K562 (cell line): ENCODE measurements around the gene FMNL2. TPM values are rescaled to one million over a fixed set of nuclear protein-coding genes. Genes with fewer than 3 reads are reported as not detected.

Experiments used
- ATAC-seq: fragments of 200-7000 bp; cut with Tn5 transposase; 3 replicates; pipeline ENCODE4 v1.9.1; 2020; ENCODE audit warnings: moderate library complexity
- BruUV-seq: library from RNA; stranded (reverse); fragments of 400-500 nt; replicated peaks from 2 replicates; lab custom pipeline; 2021; lab: Mats Ljungman, UMichigan
- CTCF ChIA-PET: fragments of 300-600 bp; formaldehyde crosslinking; extraction: SDS; loops from one replicate; lab custom pipeline; 2021; ENCODE audit warnings: low intra/inter-chr PET ratio; lab: Yijun Ruan, JAX
- POLR2A ChIA-PET: fragments of 300-600, 350-650 bp; sonication (Branson Sonifier 250); formaldehyde crosslinking; extraction: SDS; loops from one replicate; lab custom pipeline; 2021; ENCODE audit warnings: antibody characterized with exemption, inconsistent platforms; lab: Yijun Ruan, JAX
- DNase-seq, 4 experiments: peaks; one replicate each; pipeline versions ENCODE4 v3.0.0 to v3.0.0-alpha.2; 2011 to 2018; ENCODE audit warnings: low spot score in 3 of 4, mixed read lengths in 3 of 4; ENCODE audit errors: extremely low read depth in 1 of 4
- FAIRE-seq: peaks from 2 replicates; lab custom pipeline; 2011; peaks lifted over from hg19 to GRCh38; lab: Jason Lieb, UNC
- H2AFZ ChIP-seq: 2 replicates; pipeline ENCODE4 v1.6.0; 2011; ENCODE audit warnings: low read depth, low read length, control low read depth, inconsistent platforms
- H3K27ac ChIP-seq: fragments of 200-600 bp; 3 replicates; pipeline ENCODE4 v1.8.0; 2011; ENCODE audit warnings: low read depth, mild to moderate bottlenecking, control low read depth, inconsistent platforms, low read length, moderate library complexity, mixed read lengths; ENCODE audit errors: extremely low read depth
- H3K27me3 ChIP-seq, 2 experiments: fragments of 300-600 bp in 1 of 2; 2 replicates in 1 of 2; 3 replicates in 1 of 2; pipeline versions ENCODE4 v1.6.0 to v1.8.0; 2011; ENCODE audit warnings: inconsistent platforms in 2 of 2, low read length in 2 of 2, mild to moderate bottlenecking in 1 of 2, mixed read lengths in 1 of 2, moderate library complexity in 1 of 2; ENCODE audit not compliant: control insufficient read depth in 2 of 2, insufficient read depth in 2 of 2
- H3K36me3 ChIP-seq: fragments of 300-600 bp; 3 replicates; pipeline ENCODE4 v1.8.0; 2011; ENCODE audit warnings: mild to moderate bottlenecking, low read length, inconsistent platforms; ENCODE audit not compliant: control insufficient read depth, insufficient read depth
- H3K4me1 ChIP-seq, 2 experiments: fragments of 200-600 bp in 1 of 2; replicated peaks in 1 of 2; 2 replicates in 1 of 2; 3 replicates in 1 of 2; pipeline versions ENCODE4 v1.5.1 to v1.8.0; 2011; ENCODE audit warnings: inconsistent platforms in 2 of 2, low read length in 2 of 2, mild to moderate bottlenecking in 1 of 2, mixed read lengths in 1 of 2, moderate library complexity in 1 of 2; ENCODE audit not compliant: control insufficient read depth in 2 of 2, insufficient read depth in 2 of 2
- H3K4me2 ChIP-seq: 2 replicates; pipeline ENCODE4 v1.6.1; 2011; ENCODE audit warnings: low read length, control low read depth, inconsistent platforms, mixed read lengths; ENCODE audit not compliant: insufficient read depth
- H3K4me3 ChIP-seq: fragments of 200-600 bp; sonication (generic), shearing (Covaris generic); 2 replicates; pipeline ENCODE4 v1.5.1; 2016; ENCODE audit warnings: control low read depth, inconsistent platforms
- H3K79me2 ChIP-seq: fragments of 200-600 bp; 3 replicates; pipeline ENCODE4 v1.8.0; 2011; ENCODE audit warnings: low read length, inconsistent platforms; ENCODE audit not compliant: control insufficient read depth, insufficient read depth
- H3K9ac ChIP-seq, 2 experiments: 2 replicates each; pipeline versions ENCODE4 v1.6.0 to v1.6.1; 2011; ENCODE audit warnings: low read depth in 2 of 2, low read length in 2 of 2, control low read depth in 1 of 2, inconsistent platforms in 1 of 2, mild to moderate bottlenecking in 1 of 2, mixed read lengths in 1 of 2; ENCODE audit not compliant: insufficient read depth in 1 of 2
- H3K9me1 ChIP-seq: one replicate; pipeline ENCODE4 v1.6.0; 2011; ENCODE audit warnings: inconsistent platforms, mild to moderate bottlenecking, low read length, moderate library complexity; ENCODE audit not compliant: control insufficient read depth, insufficient read depth
- H3K9me3 ChIP-seq: replicated peaks from 2 replicates; pipeline ENCODE4 v1.5.1; 2011; ENCODE audit warnings: low read depth, low read length, inconsistent platforms; ENCODE audit not compliant: control insufficient read depth, insufficient read depth
- H4K20me1 ChIP-seq: replicated peaks from 2 replicates; pipeline ENCODE4 v1.6.1; 2011; ENCODE audit warnings: low read length, inconsistent platforms, mixed read lengths; ENCODE audit not compliant: control insufficient read depth, insufficient read depth
- CREBBP ChIP-seq: IDR thresholded peaks from one replicate; pipeline ENCODE4 v1.6.1; 2012; ENCODE audit warnings: low read depth, mild to moderate bottlenecking, control low read depth, inconsistent platforms, low read length
- FOXM1 ChIP-seq, 2 experiments: fragments of 450-650 bp in 1 of 2; sonication (generic) in 1 of 2; formaldehyde crosslinking in 1 of 2; IDR thresholded peaks; 2 replicates each; pipeline versions ENCODE4 v1.6.1 to v1.9.0; 2017 to 2022; ENCODE audit warnings: low read depth in 2 of 2, mild to moderate bottlenecking in 2 of 2, missing genetic modification reagents in 1 of 2, moderate library complexity in 1 of 2
- HDAC3 ChIP-seq: fragments of 450-650 bp; IDR thresholded peaks from 2 replicates; pipeline ENCODE4 v1.6.1; 2018; ENCODE audit warnings: borderline replicate concordance, mild to moderate bottlenecking, moderate library complexity; ENCODE audit not compliant: partially characterized antibody
- HINFP ChIP-seq: fragments of 450-650 bp; conservative IDR thresholded peaks from 2 replicates; pipeline ENCODE4 v1.6.1; 2016; ENCODE audit warnings: missing genetic modification characterization, low read depth, mild to moderate bottlenecking, control low read depth, missing compliant biosample characterization
- KHSRP ChIP-seq: fragments of 450-650 bp; IDR thresholded peaks from 2 replicates; pipeline ENCODE4 v1.6.1; 2017
- MAFK ChIP-seq: IDR thresholded peaks from 2 replicates; pipeline ENCODE4 v1.6.1; 2011; ENCODE audit warnings: low read length, improper control_type of control experiment
- MBD1 ChIP-seq: fragments of 250-450 bp; sonication (Bioruptor Pico); IDR thresholded peaks from 2 replicates; pipeline ENCODE4 v1.8.0; 2022; ENCODE audit warnings: inconsistent platforms
- MECOM ChIP-seq: fragments of 250-450 bp; sonication (Bioruptor Pico); IDR thresholded peaks from 2 replicates; pipeline ENCODE4 v1.8.0; 2022; ENCODE audit warnings: inconsistent platforms
- XRCC4 ChIP-seq: IDR thresholded peaks from one replicate; pipeline ENCODE4 v1.6.1; 2011; ENCODE audit not compliant: insufficient read depth, insufficient read length; ENCODE audit errors: extremely low read depth
- ZBTB49 ChIP-seq: sonication (generic); formaldehyde crosslinking; IDR thresholded peaks from 2 replicates; pipeline ENCODE4 v1.8.0; 2022; ENCODE audit warnings: missing genetic modification reagents, mild to moderate bottlenecking, borderline replicate concordance
- WGBS: fragments of 100-300 bp; shearing (Covaris generic); methylation state at CpG from one replicate; pipeline ENCODE4 v1.1.6; 2016; ENCODE audit warnings: low coverage, mixed read lengths; ENCODE audit not compliant: insufficient coverage; ENCODE audit errors: missing lambda C conversion rate; 5-methylcytosine and 5-hydroxymethylcytosine counted together
- in situ Hi-C: fragments of 300-500 bp; cut with MboI; formaldehyde crosslinking; loops from 4 replicates; pipeline ENCODE4 v1.15.0; 2018; ENCODE audit warnings: inconsistent platforms, mixed read lengths
- intact Hi-C: fragments of 100-400 bp; cut with micrococcal nuclease; formaldehyde crosslinking; loops from 2 replicates; pipeline ENCODE4 v1.14.2; 2022
- polyA plus RNA-seq, 8 experiments: library from polyadenylated mRNA; depleted of rRNA in 4 of 8; stranded (reverse) in 5 of 8; unstranded in 3 of 8; fragments of >200 nt; fragmentation: Nextera tagmentation in 2 of 8; fragmentation: Illumina TruSeq in 1 of 8; extraction: Ambion mirVana in 2 of 8; extraction: Trizol in 1 of 8; gene quantifications; 2 replicates each; pipeline versions ENCODE4 v1.2.1 to v1.2.3, GENCODE V29; 2011 to 2014; ENCODE audit warnings: inconsistent platforms in 1 of 8, missing spikeins in 1 of 8
- total RNA-seq, 7 experiments: library from RNA; depleted of rRNA in 6 of 7; stranded (reverse); fragments of >200 nt in 6 of 7; fragmentation: Illumina TruSeq in 2 of 7; extraction: Trizol in 2 of 7; gene quantifications; 2 replicates each; pipeline versions ENCODE4 v1.2.1 to v1.2.3, GENCODE V29; 2011 to 2021; ENCODE audit warnings: low replicate concordance in 1 of 7

Gene FMNL2
- total and polyA plus RNA-seq, 9 of the 15 experiments (the other 6 are each of a cell fraction or from before 2014, with no cell fraction given): 0.15 to 0.49 (median 0.24) TPM; not detected in 1

- Histone ChIP-seq H3K9me3 (no peaks in the 10 kb centered on the region), H3K79me2 (no peaks in the 10 kb centered on the region), H3K4me1 (no peaks in the 10 kb centered on the region), H2AFZ (no peak overlapping the region), H3K27ac (no peak overlapping the region), H3K27me3 (peaks cover 5 to 17% of the 10 kb centered on the region in 2 experiments)
- POLR2A ChIA-PET: interaction anchor here (0.6 to 1.4 kb wide), 2 partner anchors 8 to 14 kb away, joined by 3 to 5 read pairs; no protein-coding TSS in a partner anchor
- no peak for TF ChIP-seq CREBBP
- no peak for TF ChIP-seq FOXM1 (IDR thresholded peaks at IDR 0.05; ENCODE audit: low read depth)
- no peak for TF ChIP-seq FOXM1 (CRISPR knock-in tag; IDR thresholded peaks at IDR 0.05; ENCODE audit: low read depth)
- TF ChIP-seq MECOM: no peak
- no peak for TF ChIP-seq XRCC4
- no peak for TF ChIP-seq KHSRP
- TF ChIP-seq MAFK: no peak
- no peak for TF ChIP-seq ZBTB49
- no peak for TF ChIP-seq MBD1 (CRISPR knock-in tag)
- TF ChIP-seq HDAC3: no peak
- no peak for TF ChIP-seq HINFP (tag)
- TF ChIP-seq, all 486 proteins: peak for 0
- in situ Hi-C loops: no loop called here
- intact Hi-C loops: no loop called here
- Histone ChIP-seq H3K9ac (no peak overlapping the region), H4K20me1 (no peaks in the 10 kb centered on the region), H3K4me3 (no peak overlapping the region), H3K4me2 (no peak overlapping the region), H3K9me1 (no peaks in the 10 kb centered on the region), H3K36me3 (no peaks in the 10 kb centered on the region)
- FAIRE-seq: no peak
- CTCF ChIA-PET: no interaction called here
- WGBS: 0% methylated on average over 2 of the region's 2 CpGs
- no peak for ATAC-seq
- DNase-seq: no peak
- BruUV-seq: no TSS peak
Observed at GRCh38 chr2:152395103-152395502, 60.1 kb downstream of the FMNL2 start.
